GM04504 (cell line): ENCODE measurements around the gene CSTPP1.
"Not testable (repeated sequence)": the region's sequence is repeated elsewhere in the genome, so short reads cannot be mapped to it uniquely, and the experiment has no call there.

Experiments used
- DNase-seq: peaks from one replicate; pipeline ENCODE4 v3.0.0-alpha.2; 2012; ENCODE audit warnings: low read depth

Gene CSTPP1

DNA sequence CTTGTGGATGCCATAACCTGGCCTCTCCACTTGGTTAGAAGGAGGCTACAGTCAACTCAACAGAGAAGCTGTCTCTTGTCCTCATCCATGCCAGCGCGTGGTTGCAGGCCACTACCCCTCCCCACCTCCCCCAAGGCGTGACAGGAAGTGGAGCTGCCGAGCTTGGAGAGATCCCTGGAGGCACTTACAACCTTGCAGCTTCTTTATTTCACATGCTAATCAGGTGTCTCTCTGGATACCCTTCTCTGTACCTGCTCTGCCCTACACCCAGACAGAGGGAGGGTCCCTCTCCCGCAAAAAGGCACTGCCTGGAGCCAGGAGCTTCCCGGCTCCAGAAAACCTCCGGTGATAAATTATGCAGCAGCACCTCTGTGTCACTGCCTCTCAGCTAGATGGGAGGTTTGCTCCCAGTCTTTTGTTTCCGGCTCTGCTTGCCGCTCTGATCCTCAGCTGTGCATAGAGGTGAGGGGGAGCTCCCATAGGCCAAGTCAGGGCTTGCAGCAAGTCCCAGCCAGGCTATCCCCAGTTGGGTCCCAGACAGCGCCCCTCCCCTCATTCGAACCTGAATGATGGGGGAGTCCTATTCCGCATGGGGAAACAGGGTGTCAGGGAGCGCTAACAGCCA lies 23.9 kb upstream of the CSTPP1 start:
- DNase-seq, result no peak

DNA sequence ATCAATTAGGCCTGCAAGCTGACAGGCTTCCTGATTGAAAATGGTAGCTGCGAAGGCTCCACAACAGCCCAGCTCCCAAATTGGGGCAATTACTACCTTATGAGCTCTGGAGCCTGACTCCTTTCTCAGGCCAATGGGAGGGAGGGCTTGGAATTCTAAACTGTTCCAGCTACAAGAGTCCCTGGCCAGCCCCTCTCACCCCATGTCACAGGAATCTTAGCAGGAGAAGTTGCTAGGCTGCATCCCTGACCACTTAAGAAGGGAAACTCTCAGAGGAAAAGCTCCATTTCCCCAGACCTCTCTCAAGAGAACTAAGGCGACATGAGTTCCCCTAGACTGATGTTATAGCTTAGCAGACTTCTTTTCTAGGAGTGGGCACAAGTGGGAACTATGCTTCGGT lies 23.1 kb upstream of the CSTPP1 start:
- no peak for DNase-seq

DNA sequence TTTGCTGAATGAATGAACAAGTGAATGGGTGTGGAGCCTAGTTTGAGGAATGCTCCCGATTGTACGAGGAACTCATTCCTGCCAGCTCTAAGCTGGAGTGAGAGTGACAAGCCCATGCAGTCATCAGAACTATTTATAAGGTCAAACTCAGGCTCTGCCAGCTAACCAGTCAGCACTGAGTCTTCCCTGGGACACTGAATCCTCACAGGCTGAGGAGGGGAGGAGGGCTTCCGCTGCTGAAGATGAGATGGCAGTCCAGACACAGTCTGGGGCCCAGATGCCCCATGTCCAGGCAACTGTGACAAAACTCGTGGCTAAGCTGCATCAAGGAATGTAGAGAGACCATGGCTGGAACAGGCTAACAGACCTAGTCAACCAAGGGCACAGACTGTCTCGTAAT lies 22.2 kb upstream of the CSTPP1 start:
- peak; percentile 43 for DNase-seq

DNA sequence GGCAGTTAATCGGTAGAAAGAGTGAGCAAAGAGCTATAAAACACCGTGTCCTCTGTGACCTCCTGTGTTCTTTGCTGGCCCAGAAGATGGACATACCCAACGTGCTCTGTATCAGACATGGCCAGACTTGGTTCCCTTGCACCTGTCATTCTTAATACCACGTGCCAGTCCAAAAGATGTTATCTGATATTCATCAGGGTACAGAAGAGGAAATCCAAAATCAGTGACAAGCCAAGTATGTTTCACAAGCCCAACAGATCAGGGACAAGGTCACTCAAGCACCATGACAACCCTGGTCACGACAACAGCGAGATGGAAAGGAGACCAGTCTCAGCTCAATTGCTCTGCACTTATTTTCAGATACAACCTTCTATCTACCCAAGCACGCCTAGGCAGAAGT lies 21.7 kb upstream of the CSTPP1 start:
- no peak for DNase-seq

DNA sequence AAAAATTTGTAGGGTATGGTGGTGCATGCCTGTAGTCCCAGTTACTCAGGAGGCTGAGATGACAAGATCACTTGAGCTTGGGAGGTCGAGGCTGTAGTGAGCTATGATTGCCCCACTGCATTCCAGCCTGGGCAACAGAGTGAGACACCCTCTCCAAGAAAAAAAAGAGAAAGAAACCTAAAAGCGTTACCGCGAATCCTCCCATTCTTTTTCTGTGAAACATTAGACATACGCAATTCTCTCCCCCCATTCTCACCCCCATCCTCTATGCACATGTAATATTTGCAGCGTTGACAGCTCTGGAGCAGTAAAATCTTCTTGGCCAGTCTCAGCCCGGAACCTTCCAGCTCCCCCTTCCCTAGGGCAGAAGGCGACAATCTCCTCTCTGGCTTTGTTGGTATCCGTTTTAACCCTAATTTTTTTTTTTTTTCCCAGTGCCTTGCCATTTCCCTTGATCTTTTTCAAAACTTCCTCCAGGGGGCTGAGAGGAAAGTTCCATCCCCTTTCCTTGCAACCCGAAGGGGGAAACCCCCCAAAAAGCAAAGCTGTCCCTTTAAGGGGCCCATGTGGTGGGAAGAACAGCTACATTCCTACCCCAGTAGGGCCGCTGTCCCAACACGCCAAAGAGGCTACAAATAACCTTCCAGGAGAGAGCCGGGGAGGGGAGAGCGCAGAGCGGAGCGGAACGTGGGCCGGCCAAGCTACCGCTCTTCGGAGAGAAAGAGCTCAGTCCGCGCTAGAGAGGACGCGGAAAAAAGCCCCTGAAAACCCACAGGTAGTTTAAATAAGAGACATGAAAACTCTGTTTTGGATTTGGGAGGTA lies 20.1 kb upstream of the CSTPP1 start:
- peak; percentile 34 for DNase-seq

DNA sequence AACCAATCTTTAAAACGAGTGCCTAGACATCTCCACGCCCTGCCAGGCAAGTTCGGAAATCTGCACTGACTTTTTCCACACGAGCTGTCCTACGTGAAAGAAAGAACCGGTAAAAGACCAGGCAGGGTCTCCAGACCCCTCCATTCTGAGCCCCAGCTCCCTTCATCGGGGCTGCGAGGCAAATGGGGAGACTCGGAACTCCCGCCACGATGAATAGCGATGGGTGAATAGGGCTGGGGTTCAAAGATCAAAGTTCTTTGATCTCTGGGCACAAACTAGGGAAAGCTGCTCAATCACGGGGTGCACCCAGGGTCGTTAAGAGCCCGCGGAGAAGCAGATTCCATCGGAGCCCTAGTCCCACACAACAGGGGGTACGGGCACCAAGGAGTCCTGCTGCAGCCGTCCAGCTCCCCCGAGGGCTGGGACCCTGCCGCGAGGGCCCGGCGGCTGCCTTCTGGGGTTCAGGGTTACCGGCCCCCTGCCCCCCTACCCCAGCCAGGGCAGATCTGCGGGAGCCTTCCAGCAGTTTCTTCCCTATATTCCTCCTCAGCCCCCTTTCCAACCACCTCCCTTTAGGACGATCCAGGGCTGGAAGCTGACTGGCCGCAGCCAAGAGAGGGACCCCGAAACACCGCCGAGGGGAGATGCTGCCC lies 19.3 kb upstream of the CSTPP1 start:
- no peak for DNase-seq

DNA sequence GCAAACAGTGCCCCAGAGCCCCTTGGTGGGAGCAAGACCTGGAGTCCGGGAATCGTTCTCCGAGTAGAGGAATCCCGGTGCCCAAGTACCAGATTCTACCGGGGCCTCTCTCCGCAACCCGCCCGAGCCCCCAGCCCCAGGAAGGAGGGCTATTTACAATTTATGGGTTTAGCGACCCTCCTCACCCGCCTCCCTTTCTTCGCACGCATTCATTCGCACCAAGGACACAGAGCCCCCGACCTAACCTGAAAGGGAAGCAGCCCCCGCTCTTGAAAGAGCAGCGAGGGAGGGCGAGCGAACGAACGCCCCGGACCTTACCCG lies 18.8 kb upstream of the CSTPP1 start:
- DNase-seq, result no peak

DNA sequence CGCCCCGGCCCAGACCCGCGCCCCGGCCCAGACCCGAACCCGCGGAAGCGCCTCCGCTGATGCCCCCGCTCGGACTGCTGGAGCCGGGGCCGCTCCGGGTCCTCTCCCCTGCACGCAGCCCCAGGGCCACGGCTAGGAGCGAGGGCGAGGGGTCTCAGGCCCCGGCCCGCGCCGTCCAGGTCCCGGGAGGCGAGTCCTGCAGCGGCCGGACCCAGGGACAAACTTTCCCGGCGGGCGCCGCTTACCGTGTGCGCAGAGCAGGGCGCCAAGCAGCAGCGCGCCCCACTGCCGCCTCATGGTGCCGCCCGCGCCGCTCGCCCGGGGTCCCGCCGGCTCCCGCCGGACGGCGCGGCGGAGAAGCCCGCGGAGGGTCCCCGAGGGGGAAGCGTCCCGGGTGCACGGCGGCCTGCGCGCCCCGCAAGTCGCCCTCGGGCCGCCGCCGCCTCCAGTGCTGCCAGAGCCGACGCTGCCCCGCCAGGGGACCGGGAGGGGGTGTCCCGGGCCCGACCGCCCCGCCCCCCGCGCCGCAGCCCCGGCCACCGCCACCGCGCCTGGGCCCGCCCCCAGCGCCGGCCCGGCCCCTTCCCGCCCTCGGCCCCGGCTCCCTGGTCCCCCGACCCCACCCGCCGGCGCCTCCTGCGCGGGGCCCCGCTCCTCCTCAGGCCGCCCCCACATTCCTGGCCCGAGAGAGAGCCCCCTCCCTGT lies 18.3 kb upstream of the CSTPP1 start, which contains the start of gene LRP4:
LRP4 (minus strand) TSS at position 468 of the 705 bp plus-strand sequence; CDS start at position 297, 171 bp downstream.
- no peak for DNase-seq

DNA sequence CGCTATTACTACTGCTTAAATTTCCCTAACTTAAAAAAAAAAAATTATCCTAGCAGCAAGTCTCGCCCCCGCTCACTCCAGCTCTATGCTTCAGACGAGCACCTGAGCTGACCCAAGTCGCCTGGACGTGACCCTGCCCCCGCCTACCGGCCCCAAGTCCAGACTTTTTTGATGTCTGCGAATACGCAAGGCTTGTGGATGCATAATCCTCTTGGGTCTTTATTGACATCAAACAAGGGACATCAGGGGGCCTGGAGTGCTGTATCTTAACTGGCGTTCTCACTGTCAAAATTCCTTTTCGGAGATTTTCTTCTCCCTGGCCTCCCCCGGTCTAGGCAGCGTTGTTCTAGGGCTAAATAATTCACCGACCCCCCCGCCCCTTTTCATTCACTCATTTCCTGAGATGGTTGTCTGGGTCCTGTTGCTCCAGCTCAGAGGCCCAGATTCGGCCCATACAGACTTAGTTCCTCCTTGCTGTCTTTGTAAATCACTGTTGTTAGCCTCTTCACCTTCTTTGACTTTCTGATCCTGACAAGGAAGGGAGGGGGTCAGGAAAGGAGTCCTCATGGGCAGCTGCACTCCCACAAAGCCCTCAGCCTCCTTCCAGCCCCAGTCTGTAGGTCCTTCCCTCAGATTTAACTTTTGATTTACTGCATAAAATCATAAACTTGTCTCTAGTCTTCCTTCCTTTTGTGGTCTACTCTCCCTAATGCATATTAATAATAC lies 17.6 kb upstream of the CSTPP1 start:
- no peak for DNase-seq

DNA sequence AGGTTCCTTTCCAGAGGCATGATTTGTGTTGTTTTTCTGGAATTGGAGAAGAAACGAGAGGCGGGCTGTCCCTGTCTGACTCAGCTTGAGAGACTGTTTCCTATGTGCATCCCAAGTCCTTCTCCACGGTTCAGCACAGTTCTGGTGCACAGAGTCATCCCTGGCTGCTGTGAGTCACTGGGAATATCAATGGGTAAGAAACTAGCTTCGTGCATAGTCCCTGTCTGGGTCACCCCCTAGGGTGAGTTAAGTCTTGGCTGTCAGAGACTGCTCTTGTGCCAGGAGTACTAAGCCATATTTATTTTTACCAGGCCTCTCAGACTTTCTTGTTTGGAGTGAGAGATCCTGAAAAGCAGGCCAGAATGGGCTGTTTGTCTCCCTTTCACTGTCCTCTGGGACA lies 15.8 kb upstream of the CSTPP1 start:
- peak; percentile 99 for DNase-seq

DNA sequence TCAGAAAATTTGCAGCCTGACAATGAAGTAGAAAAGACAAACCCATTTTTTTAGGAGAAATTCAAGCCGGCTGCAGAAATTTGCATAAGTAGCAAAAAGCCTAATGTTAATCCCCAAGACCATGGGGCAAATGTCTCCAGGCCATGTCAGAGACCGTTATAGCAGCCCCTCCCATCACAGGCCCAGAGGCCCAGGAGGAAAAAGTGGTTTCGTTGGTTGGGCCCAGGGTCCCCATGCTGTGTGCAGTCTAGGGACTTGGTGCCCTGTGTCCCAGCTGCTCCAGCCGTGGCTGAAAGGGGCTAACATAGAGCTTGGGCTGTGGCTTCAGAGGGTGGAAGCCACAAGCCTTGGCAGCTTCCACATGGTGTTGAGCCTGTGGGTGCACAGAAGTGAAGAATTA lies 8.6 kb upstream of the CSTPP1 start:
- not testable (repeated sequence) for DNase-seq

DNA sequence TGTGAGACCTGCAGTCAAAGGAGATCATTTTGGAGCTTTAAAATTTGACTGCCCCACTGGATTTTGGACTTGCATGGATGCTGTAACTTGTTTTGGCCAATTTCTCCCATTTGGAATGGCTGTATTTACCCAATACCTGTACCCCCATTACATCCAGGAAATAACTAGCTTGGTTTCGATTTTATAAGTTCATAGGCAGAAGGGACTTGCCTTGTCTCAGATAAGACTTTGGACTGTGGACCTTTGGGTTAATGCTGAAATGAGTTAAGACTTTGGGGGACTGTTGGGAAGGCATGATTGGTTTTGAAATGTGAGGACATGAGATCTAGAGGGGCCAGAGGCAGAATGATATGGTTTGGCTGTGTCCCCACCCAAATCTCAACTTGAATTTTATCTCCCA lies 7.9 kb upstream of the CSTPP1 start:
- not testable (repeated sequence) for DNase-seq

DNA sequence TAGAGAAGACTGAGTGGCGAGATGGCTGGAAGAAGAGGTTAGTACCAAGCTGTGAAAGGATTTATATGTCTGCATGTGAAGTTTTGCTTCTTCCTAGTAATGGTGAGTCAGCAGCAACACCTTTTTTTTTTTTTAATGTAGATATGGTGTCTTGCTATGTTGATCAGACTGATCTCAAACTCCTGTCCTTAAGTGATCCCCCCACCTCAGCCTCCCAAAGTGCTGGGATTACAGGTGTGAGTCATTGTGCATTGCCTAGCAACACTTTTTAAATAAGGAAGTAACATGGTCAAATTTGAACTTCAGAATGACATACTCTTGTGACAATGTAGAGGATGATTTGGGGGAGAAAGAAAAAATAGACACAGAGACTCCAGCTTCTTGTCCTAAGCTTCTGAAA lies 6.5 kb upstream of the CSTPP1 start:
- no peak for DNase-seq

DNA sequence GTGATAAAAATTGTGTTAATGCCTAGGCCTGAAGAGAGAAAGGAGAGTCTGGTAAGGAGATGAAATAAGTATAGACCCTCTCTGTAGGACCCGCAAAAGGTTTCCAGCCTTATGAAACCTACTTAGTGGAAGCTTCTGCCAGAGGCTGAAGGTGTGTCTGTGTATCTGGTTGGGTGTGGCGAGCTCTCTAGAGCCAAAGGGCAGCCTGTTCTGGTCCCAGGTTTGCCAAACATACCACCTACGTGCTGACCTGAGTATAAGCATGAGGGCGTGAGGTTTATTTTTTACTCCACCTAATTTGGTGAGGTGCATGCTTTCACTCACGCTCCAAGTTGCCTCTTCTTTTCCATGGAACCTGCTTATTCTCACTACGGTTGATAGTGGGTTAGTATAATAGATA lies 5.6 kb downstream of the CSTPP1 start:
- no peak for DNase-seq

DNA sequence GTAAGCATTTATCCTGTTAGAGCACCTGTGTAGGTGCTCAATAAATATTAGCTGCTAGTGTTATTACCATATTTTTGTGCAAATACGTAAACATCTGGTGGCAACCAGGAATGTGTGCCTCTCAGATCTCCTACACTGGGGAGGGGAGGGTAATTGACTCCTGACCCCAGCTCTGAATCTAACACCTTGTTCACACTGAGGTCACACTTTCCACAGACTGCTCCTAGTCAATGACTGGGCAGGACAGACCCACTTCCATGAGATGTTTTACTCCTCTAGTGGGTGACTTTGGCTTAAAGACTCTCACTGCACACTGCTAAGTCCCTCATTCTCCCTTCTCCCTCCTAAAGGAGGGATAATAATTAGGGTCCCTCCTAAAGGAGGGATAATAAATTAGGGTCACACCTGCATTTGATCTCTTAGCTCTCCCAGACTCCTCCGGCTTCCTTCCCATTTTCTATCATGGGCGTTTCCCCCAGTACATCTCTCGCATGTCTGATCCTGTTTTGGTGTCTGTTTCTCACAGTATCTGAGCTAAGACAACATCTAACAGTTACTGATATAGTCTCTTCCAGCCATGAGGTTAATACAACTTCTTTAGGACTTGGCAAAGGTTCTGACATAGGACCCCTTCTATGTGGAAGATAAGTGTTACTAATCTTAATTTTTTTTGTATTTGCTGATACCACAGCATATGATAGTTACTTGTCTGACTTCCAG lies 8.0 kb downstream of the CSTPP1 start:
- DNase-seq, result no peak

DNA sequence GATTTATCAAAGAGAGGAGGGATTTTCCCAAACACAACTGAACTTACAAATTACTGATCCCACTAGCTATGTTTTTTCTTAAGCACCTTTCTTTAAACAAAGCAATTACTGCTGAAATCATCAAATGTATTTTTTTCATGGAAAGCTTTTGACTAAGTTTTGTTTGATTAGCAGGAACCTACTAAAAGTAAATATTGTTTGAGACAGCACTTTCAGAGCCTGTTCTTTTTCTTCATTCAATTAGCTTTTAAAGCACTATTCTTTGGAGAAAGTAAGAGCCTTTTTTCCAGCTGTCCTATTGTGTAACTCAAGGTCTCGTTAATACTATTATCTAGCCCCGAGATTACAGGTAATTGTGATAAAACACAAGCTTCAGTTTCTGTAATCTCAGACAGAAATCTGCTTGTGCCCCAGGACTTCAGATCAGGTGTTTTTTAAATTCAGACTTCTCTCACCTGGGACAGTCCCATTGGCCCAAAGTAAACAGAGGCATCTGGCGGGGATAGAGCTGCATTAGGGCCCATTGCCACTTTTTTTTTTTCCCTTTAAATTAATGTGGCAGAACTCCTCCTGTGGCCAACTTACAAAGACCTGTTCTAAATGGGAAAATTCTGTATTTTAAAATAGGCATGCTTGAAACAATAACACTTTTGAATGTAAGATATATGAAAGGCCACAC lies 11.0 kb downstream of the CSTPP1 start:
- DNase-seq, result no peak

DNA sequence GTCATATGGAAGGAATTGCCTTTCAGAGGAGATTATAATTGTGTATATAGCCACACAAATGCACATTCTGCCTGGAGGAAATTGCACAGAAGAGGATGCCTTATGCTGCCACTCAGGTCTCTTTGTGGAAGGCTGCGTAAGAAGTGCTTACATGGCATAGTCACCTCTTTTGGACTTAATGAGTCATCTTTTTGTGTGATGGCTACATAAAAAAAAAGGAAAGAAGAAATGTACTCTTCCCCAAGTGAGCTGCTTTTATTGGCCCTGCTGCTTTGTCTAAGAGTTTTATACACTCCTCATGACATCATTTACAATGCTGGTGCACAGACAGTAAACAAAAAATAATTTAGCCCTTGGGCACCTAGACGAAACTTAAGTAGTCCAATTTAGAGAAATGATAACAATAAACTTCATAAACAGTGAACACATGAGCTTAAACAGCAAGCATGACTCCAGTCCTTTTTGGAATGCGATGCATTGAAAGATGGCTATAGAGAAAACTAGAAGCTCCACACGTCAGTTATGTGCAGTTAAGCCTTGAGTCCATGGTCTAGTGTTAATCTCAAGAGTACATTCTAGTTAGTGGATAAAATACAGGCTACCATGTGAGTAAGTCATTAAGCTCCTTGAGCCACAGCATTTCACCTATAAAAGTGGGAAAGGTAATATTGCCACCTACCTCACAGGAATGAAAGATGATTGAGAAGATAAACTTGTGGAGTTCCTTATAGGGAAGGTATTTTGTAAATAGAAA lies 12.0 kb downstream of the CSTPP1 start:
- DNase-seq, result peak; percentile 67

DNA sequence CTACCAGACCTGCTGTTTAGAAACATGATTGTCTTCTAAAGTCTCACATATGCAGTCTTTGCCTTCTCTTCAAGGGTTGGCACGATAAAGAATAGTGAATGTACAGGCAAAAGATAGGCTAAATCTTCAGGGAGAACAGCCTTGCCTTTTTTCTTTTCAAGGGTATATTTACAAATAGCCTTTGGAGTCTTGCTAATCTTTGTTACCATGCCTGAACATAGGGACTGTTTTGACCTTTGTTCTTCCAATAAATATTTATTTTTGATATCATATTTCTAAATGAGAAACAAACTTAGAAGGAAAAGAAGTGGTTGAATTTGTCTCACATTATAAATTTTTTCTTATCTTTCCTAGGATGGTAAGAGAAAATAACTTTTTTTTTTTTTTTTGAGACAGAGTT lies 12.7 kb downstream of the CSTPP1 start:
- DNase-seq, result no peak

DNA sequence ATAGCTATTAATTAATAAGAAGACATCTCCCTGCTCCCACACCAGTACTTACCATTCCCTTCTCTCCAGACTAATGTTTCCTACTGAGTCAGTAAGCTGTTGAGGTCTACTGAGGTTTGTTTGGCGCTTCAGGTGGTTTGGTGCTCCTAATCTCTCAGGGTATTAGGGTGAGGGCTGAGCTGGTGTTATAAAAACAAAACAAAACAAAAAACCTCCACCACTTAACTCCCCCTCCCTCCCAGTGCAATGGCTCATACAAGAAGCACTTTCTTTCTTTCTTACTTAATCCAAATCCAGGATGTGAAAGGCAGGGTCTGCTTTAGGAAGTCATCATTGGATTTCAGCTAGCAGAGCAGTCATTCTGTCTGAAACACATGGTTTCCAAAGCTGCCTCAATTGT lies 15.3 kb downstream of the CSTPP1 start:
- no peak for DNase-seq

DNA sequence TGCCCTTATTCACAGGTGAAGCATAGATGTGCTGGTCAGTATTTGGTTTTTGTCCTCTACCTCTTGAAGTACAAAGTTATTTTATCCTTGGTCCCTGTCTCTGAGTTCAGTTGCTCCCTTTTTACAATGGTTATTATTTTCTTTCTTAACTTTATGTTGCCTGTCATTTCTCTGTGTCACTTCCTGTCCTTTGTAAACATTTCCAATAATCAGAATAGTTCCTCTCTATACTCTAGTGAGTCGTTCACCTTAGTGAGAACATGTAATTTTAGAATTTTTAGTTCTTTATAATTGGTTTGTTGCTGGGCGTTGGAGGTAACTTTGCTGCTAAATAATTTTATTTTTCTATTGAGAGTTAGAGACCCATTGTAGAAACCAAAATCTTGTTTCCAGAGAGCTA lies 16.0 kb downstream of the CSTPP1 start:
- DNase-seq, result no peak
